Measurements from ENCODE around the gene CCNE1. TPM values are rescaled to one million over a fixed set of nuclear protein-coding genes. Genes with fewer than 3 reads are reported as not detected.

Gene CCNE1
- total RNA-seq, 6 donors from 2014 or later, result 0.46 to 1.5 (median 0.91) TPM; not detected in 1

GRCh38 chr19:29837996-29838395, 26.2 kb downstream of the CCNE1 start:
- no peak for DNase-seq
- Histone ChIP-seq H3K27me3 (no peaks in the 10 kb centered on the region), H3K9me3 (no peaks in the 10 kb centered on the region), H3K4me1 (peaks cover 2 to 3% (median 2%) of the 10 kb centered on the region in 4 donors), H3K4me3 (no peak overlapping the region), H3K27ac (no peak overlapping the region), H3K36me3 (no peaks in the 10 kb centered on the region)
- WGBS, 2 donors, result 86 to 87% methylated on average over 8 to 9 of the region's 9 CpGs
- TF ChIP-seq EP300 (IDR thresholded peaks at IDR 0.05) (no peak), POLR2AphosphoS5 (IDR thresholded peaks at IDR 0.05) (no peak)
- ATAC-seq (ENCODE audit: low FRiP score in 2 of 2), result no peak

- H3K36me3 ChIP-seq, result no peaks in the 10 kb centered on the region
- no peak overlapping the region for H3K27ac ChIP-seq
- H3K4me3 ChIP-seq, result no peak overlapping the region
- WGBS, 2 donors, result 77 to 80% methylated on average over 19 to 22 of the region's 22 CpGs
- peaks cover 14 to 19% (median 17%) of the 10 kb centered on the region in 4 donors for H3K4me1 ChIP-seq
- no peak for DNase-seq
- no peaks in the 10 kb centered on the region for H3K9me3 ChIP-seq
- no peak for ATAC-seq (ENCODE audit: low FRiP score in 2 of 2)
- H3K27me3 ChIP-seq, result no peaks in the 10 kb centered on the region
- TF ChIP-seq POLR2A (IDR thresholded peaks at IDR 0.05), result no peak
- no peak for TF ChIP-seq EP300 (IDR thresholded peaks at IDR 0.05)
- no peak for TF ChIP-seq POLR2AphosphoS5 (IDR thresholded peaks at IDR 0.05)
- TF ChIP-seq, protein P1, sequence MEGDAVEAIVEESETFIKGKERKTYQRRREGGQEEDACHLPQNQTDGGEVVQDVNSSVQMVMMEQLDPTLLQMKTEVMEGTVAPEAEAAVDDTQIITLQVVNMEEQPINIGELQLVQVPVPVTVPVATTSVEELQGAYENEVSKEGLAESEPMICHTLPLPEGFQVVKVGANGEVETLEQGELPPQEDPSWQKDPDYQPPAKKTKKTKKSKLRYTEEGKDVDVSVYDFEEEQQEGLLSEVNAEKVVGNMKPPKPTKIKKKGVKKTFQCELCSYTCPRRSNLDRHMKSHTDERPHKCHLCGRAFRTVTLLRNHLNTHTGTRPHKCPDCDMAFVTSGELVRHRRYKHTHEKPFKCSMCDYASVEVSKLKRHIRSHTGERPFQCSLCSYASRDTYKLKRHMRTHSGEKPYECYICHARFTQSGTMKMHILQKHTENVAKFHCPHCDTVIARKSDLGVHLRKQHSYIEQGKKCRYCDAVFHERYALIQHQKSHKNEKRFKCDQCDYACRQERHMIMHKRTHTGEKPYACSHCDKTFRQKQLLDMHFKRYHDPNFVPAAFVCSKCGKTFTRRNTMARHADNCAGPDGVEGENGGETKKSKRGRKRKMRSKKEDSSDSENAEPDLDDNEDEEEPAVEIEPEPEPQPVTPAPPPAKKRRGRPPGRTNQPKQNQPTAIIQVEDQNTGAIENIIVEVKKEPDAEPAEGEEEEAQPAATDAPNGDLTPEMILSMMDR (IDR thresholded peaks at IDR 0.05), result no peak
Measured at GRCh38 chr19:29840066-29840950, 28.5 kb downstream of the CCNE1 start.

DNA sequence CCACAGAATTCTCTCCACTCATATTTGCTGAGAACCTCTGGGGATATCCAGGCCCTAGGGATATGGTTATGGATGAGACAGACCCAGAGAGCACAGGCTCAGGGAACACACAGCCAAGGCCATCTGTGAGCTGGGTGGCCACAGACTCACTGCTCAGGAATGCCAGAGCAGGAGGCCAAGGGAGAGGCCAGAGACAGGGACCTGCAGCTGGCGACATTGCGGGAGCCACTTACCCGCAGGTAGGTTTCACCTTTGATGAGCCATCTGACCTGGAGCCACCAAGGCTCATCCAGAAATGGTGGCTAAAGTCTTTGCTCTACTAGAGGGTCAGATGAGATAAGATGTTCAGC, 29.4 kb downstream of the CCNE1 start:
- 89 to 100% methylated on average over 3 of the region's 3 CpGs for WGBS, 2 donors
- H3K27me3 ChIP-seq, result no peaks in the 10 kb centered on the region
- no peak for DNase-seq
- H3K4me1 ChIP-seq, result peaks cover 14 to 26% (median 24%) of the 10 kb centered on the region in 4 donors
- no peak overlapping the region for H3K4me3 ChIP-seq
- ATAC-seq (ENCODE audit: low FRiP score in 2 of 2), result no peak
- H3K36me3 ChIP-seq, result no peaks in the 10 kb centered on the region
- H3K27ac ChIP-seq, result no peak overlapping the region
- no peaks in the 10 kb centered on the region for H3K9me3 ChIP-seq
- TF ChIP-seq EP300 (IDR thresholded peaks at IDR 0.05), result no peak
- no peak for TF ChIP-seq POLR2AphosphoS5 (IDR thresholded peaks at IDR 0.05)
- TF ChIP-seq, protein P1 (IDR thresholded peaks at IDR 0.05), result no peak
- no peak for TF ChIP-seq POLR2A (IDR thresholded peaks at IDR 0.05)

- H3K4me1 ChIP-seq, result peaks cover 14 to 26% (median 24%) of the 10 kb centered on the region in 4 donors
- no peak overlapping the region for H3K4me3 ChIP-seq
- no peak for DNase-seq
- H3K27me3 ChIP-seq, result no peaks in the 10 kb centered on the region
- 74 to 83% methylated on average over 5 to 10 of the region's 10 CpGs for WGBS, 2 donors
- H3K36me3 ChIP-seq, result no peaks in the 10 kb centered on the region
- no peak for ATAC-seq (ENCODE audit: low FRiP score in 2 of 2)
- no peaks in the 10 kb centered on the region for H3K9me3 ChIP-seq
- no peak overlapping the region for H3K27ac ChIP-seq
- TF ChIP-seq POLR2A (IDR thresholded peaks at IDR 0.05) (no peak), EP300 (IDR thresholded peaks at IDR 0.05) (no peak), POLR2AphosphoS5 (IDR thresholded peaks at IDR 0.05) (no peak)
- TF ChIP-seq, protein P1 (IDR thresholded peaks at IDR 0.05), result no peak
Measured at GRCh38 chr19:29841559-29842367, 30.0 kb downstream of the CCNE1 start.
